GM19043 (cell line): ENCODE data around the gene HMGCLL1.
A peak's percentile ranks its signal among the peaks of the same experiment; 100 is the strongest.

Experiments
- ATAC-seq: cut with Tn5 transposase; IDR thresholded peaks from one replicate; pipeline ENCODE4 v1.9.1; 2021; ENCODE audit warnings: low read depth; ENCODE audit not compliant: unreplicated experiment

HMGCLL1 gene

DNA sequence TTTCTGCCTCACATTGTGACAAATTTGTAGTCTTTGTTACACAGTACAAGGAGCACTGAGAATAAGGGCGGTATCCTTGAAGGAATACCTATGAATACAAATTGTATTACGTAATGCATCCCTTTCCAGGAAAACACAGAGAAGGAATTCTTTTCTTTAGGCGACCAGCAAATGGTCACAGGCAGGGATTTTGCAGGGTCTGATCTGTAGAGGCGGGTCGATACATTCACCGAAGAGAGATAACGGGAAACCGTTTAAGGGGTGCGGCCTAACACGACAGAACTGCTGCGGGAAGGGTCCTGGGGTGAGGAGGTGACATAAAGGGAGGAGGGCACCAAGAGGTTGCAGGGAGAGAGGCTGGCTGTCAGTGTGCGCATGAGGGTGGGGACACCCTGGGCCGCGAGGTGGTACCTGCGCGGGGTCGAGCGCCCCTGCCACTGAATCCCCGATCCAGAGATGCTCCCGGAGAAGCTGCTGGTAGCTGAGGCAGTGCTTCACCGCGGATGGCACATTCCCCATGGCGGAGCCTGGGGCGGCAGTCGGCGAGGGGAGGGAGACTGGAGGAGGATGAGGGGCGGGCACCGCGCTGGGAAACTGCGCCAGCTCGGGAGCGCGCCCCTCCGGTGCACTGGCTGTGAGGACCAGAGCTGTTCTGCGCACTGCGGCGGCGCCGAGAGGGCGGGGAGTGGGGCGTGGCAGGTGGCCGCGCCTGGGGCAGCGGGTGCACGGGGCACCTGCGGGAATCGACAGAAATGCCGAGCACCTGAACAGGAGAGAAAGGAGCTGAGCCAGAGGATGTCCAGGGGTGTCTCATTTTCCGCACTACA is at the start of gene HMGCLL1:
TSS of gene HMGCLL1 (minus strand) at position 656 of the 827 bp plus-strand sequence. CDS start at position 519, 137 bp downstream.
- no peak for ATAC-seq

DNA sequence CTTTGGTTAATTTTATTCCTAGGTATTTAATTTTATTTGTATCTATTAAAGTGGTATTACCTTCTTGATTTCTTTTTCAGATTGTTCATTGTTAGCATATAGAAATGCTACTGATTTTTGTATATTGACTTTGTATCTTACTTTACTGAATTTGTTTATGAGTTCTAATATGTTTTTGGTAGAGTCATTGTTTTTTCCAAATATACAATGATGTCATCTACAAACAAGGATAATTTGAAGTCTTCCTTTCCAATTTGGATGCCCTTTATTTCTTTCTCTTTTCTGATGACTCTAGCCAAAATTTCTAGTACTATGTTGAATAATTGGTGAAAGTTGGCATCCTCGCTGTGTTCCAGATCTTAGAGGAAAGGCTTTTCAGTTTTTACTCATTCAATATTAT is 43.0 kb upstream of the HMGCLL1 start:
- no peak for ATAC-seq

DNA sequence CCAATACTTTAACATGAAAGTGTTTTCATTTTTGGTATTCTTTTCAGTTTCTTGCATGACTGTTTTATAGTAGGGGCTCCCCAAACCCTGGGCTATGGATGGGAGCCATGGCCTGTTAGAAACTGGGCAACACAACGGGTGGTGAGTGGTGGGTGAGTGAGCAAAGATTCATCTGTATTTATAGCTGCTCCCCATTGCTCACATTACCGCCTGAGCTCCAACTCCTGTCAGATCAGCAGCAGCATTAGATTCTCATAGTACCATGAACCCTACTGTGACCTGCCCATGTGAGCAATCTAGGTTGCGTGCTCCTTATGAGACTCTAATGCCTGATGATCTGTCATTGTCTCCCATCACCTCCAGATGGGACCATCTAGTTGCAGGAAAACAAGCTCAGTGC is 42.3 kb upstream of the HMGCLL1 start:
- no peak for ATAC-seq

DNA sequence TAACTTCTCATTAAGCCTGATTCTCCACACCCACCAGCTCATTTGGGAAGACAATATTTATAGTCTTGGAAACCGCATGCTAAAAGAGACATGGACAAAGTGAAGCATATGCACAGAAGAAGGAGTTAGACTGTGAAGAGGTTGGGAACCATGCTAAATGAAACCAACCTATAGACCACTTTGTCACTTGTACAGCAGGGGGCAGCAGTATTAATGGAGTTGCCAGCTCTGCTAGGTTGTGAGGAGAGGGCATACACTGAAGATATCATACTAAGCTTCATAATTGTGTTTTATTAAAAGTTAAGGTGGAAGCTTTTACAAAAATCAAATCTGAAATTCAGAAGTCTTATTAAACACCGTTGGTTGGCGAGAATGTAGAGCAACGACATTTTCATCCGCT is 38.3 kb upstream of the HMGCLL1 start:
- peak; percentile 64 for ATAC-seq

DNA sequence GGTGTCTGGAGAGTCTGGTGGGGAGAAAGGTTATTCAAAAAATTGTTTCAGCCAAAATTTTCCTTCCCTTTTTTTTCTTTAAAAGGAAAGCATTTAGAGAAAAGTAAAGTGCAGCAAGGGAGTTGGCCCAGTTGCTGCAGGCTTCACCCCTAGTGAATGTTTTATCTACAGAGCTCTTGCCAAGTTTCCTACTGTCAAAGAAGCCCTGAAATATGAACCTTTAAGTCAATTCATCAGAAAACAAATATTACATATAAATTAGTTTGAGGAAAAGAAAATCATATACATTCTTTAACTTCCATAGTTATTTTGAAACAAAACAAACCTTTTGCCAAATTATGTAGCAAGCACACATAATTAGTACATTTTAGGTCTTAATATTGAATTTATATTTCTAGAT is 25.0 kb upstream of the HMGCLL1 start:
- ATAC-seq, result no peak

DNA sequence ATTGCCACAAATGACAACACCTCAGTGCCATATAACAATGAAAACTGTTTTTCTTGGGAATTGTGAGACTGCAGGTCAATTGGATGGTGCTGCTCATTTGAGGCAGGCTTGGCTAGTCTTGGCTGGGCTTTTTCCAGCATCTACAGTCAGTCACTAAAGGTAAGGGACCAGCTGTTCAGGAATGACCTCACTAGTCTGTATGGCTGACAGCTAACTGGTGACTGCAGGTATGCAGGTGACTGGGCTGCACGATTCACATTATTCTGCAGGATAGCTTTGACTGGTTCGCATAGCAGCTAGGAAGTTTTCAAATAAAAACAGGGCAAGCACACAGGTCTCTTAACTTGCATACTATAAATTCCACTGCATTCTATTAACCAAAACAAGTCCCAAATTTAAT is 22.1 kb upstream of the HMGCLL1 start:
- ATAC-seq, result no peak

DNA sequence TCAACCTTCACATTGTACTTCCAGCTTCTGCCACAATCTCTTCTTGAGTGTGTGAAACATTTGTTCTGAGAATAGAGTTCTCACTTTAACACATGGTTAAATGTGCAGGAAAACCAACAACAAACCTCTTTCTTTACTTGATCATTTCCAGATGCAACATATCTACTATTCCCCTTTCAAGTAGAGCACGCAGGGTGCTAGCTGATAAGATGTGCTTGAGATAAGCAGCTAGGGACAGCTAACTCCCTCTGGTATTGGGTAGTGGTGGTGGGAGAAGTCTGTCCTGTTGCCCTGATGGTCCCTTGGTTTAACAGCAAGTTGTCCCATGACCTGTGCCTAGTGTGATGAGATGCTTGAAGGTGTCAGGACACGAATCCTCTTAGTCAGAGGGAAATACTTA is 15.4 kb upstream of the HMGCLL1 start:
- ATAC-seq, result no peak

DNA sequence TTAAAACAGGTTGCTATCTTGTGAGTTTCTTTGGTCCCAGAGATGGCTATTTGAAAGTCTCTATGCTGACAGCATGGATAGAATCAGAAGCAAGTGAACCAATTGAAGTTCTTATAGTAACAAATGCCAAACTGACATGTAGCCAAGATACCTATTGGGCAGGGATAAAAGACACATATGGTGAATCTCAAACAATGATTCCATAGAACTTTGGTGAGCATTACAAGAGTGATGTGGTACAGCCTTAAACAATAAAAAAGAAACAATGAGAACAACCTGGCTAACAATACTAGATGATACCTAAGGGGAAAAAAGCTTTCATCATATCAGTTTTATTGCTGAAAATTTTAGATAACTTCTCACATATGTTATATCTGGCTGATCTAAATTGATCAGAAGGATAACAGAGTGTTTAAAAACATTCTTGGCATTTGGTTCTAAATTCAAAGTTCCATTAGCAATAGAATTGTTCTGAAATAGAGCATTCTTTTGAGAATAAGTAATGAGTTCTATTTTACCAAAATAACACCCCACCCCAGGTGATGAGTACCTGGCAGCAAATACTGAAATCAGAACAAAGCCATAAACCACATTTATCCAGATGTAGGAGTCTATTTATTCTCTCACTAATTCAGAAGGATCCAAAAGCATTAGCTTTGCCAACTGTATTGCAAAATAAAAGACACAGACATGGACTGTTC is 5.8 kb upstream of the HMGCLL1 start:
- ATAC-seq, result no peak

DNA sequence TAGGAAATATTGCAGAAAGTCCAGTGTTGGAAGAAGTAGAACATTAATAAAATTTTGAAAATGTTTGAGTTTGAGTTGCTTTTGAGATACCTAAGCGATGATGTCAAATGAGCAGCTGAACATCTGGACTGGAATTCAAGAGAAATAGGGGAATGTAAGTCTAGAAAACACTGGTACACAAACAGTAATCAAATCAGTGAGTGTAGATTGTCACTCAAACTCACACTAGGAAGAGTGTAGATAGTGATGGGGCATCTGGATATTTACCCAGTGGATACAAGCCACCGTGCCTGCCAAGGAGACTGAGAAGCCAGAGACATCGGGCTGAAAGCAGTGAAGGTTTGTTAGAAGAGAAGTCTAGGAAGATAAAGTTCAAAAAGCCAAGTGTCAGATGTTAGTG is 2.2 kb downstream of the HMGCLL1 start:
- no peak for ATAC-seq

DNA sequence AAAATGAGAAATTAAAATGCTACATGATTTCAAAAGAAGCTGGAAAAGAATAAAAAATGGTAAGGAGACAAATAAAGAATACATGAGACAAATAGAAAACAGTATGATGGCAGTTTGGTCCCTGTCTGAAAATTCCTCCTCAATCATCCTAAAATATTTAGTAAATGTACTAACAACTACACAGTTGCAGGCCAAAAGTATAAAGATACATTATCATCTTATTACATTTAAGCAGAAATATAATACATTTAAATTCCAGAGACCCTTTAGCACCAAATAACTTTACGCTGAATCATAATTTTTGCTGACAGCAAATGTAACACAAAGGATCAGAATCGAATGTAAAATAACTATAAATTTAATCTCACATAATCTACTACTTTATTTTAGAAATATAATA is 4.4 kb downstream of the HMGCLL1 start:
- ATAC-seq, result no peak

DNA sequence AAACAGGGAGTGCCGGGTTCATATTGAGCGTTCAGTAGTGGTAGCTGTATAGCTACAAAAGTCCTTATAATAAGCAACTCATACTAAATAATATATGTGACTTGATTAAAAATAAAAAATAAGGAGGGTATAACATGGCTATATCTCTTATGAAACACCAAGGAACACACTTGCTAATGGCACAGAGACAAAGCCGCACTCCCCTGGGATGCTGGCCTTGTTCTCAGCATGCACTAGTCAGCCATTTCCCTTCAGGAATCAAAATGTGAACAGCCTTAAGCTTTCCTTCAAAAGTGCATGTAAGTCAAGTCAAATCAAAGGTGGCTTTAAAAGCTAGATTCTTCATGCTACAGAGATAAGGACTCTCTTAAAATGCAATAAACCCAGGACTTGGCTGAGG is 9.4 kb downstream of the HMGCLL1 start:
- ATAC-seq, result no peak

DNA sequence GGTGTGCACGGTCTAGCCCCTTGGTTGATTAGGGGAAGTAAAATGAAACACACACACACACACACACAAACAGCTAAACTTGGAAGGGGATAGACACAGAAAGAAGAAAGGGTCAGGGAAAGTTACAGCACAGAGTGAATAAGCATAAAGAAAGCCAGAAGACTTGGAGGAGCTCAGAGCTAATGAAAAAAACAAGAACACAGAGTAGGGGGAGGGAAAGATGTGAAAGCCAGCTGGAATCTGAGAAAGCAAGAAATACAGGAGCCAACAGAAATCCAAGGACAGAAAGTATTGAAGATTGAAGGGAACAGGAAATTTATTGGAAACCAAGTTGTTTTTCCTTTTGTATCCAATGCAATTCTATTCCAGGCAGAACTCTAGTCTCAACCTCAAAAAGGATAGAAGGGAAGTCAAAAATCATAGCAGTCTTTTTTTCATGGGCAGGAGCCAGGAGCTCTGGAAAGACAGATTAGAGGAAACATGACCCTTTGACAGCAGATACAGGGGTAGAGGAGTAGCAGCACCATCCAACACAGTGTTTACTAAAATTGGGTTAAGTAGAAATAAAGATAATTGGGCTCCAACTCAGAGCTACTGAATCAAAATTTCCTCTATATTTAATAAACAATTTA is 10.1 kb downstream of the HMGCLL1 start:
- ATAC-seq, result no peak

DNA sequence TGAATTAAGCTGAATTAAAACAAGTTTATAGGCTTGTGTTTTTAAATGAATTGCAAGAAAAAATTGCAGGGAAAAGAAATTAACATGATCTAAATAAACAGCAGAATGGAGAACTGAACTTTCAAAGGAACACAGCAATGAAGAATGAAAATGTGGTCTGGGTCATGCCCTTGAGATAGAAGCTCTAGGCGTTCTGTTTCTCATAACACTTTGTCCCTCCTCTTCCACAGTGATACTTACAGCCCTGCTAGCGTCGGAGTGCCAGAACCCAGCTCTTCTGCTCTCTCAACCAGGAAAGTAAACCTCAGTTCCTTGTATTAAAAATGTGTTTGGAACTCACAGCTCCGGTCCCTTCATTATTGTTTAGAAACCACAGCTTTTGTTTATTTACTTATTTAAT is 11.4 kb downstream of the HMGCLL1 start:
- no peak for ATAC-seq

DNA sequence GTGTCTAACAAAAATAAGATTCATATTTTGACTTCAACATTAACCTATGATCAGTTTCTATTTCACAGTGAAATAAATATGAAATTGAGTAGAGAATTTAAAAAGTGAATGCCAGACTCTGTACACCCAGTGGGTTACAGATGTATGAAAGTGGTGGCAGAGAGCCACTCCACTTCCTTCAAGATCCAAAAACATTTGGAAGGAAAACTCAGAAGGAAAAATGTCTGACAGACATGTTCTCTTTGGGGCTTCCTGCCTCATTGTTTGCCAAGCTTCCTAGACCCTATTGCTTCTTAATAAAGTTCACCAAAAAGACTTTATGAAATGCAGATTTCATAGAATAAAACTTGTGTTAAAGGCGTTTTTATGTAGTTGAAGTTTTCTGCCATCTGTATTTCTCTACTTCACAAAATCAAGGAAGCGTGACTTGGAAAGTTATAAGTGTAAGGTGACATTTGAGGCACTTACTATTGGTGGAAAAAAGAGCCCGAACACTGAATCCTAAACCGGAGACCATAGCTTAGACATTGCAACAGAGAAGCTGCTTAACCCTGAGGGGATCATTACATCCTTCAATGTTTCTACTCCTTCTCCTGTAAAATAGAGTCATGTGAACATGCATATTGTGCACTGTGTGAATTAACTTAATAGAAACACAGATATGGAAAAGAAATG is 12.8 kb downstream of the HMGCLL1 start:
- no peak for ATAC-seq

DNA sequence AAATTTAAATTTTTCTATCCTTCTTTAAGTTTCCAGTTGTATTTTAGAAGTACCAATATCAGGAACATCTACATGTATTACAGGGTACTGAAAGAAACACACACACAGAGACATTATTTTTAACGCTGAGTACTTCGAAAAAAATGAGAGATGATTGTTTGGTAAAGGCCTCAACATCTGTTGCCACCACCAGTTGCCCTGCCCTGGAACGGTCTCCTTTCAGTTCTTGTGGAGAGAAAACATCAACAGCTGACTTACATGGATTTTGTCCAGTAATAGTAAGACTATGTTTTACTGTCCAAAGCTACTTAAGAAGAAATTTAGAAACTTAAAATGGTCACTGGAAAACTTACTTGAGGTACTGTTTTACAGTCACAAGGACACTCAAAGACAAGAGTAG is 16.7 kb downstream of the HMGCLL1 start:
- ATAC-seq, result no peak

DNA sequence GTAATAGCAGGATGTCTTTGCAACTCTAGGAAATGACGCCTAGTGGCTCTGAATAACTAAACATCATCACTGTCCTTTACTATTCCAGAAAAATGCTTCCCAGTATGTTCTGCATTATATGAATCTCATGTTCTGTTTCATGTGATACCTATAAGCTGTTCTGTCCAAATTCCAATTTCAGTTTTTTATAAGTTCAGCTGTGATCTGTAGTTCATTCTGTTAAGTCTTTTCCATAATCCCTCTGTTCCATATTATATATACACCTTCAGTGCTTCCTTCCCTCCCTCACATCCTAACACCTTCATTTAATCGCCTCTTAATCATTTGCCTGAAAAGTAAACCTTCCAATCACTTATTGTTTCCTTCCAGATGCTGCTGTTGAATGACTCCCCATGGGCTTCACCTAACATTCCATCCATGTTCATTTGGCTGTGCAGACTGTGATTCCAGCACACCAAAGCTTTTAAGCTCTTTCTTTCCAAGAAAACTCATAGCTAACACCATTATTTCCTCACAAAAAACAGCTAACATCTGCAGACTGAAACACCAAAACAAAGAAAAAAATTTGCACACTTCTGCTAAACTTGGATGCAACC is 18.6 kb downstream of the HMGCLL1 start:
- ATAC-seq, result no peak

DNA sequence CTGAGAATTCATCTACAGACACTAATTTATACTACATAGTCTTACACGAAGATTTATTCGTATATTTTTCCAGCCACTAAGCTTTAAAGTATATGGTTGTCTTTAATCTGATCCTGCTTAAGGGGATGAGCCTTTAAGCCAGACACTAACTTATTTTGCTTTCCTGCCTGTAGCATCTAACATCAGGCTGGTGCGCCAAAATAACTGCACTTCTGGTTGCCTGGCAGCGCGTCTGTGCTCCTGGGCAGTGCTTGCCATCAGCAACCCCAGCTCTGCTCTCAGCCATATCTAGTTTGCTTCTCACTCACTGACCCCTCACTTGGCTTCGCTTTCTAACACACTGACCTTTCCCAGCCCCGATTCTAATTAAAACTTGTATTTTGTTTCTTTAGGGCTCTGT is 21.8 kb downstream of the HMGCLL1 start:
- no peak for ATAC-seq

DNA sequence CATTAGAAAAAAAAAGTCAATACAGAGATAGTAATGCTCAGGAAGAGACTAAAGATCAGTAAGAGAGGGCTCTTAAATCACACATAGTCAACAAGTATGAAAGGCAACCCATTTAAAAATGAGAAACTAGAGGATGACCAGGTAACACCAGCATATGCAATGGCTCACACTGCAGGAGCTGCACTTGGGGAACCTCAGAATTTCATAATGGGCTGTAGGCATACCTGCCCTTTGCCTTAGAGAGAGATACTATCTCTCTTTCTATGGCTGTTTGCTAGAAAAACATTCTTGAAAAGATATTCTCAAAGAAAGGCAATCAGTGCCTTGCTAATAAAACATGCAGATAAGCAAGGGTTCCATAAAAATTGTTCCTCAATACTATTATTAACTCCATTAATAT is 33.2 kb downstream of the HMGCLL1 start:
- no peak for ATAC-seq

DNA sequence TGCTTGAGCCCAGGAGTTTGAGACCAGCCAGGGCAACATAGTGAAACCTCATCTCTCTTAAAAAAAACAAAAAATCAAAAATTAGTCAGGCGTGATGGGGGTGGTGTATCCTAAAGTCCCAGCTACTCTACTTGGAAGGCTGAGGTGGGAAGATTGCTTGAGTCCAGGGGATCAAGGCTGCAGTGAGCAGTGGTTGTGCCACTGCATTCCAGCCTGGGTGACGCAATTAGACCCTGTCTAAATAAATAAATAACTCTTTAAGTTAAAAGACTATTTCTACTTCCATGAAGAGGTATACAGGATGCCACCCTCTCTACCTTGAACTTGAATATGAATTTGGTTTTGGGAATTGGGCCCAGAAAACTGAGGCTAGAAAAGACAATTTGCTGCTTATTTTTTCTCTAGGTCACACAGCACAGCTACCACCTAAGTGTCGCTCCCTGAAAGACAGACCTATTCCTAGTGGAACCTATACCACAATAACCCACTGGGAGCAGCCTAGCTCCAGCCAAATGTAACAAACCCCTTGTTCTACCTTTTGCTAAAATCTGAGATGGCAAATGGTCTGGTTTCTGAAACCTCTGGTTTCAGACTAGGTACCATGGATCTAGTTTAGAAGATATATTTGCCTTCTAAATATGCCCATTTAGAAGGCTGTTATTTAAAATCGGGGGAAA is 35.2 kb downstream of the HMGCLL1 start:
- no peak for ATAC-seq

DNA sequence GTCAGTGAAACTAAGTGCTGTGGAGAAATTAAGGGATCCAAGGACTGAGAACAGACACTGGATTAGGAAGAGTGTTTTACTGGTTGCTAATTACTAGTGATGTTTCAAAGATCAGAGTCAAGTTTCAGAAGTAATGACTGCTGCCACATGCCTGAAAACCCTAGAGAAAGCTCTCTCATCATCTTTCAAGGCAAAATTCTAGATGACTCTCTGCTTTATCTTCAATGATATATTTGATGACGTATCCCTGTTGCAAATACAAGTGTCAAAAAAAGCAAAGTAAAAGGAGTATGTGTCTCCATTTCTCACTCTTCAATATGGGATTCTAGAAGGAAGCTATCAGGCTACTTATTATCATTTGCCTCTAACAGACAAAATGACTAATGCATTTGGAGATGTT is 38.0 kb downstream of the HMGCLL1 start:
- ATAC-seq, result no peak
